Stimulated activated CD4-positive, alpha-beta T cell treated with anti-CD3 and anti-CD28 coated beads, TNF-alpha, amount 100 ng/mL, for 1 hour (primary cell): Measurements from ENCODE around the gene ENOX2.

Source experiments
- DNase-seq, 3 donors: peaks; one replicate each; pipeline ENCODE4 v3.0.0-alpha.2; 2020; ENCODE audit warnings: low read depth in 3 of 3, low spot score in 1 of 3

Gene ENOX2

DNA sequence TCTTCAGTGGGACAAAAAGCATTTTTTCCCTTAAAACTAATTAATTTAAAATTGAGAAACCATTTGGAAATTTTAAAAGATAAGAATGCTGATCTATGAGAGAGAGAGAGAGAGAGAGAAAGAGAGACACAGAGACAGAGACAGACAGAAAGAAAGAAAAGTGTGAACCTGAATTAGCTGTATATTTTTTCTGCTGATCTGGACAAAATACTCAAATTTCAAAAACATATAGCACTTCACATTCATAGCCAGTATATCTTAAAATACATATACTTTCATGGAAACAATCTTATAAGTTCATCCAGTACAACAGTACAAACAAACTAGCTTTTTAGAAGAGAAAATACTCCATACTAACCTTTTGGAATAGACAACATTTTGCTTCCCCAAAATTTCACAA, 18.4 kb downstream of the ENOX2 start:
- DNase-seq, result no peak

DNA sequence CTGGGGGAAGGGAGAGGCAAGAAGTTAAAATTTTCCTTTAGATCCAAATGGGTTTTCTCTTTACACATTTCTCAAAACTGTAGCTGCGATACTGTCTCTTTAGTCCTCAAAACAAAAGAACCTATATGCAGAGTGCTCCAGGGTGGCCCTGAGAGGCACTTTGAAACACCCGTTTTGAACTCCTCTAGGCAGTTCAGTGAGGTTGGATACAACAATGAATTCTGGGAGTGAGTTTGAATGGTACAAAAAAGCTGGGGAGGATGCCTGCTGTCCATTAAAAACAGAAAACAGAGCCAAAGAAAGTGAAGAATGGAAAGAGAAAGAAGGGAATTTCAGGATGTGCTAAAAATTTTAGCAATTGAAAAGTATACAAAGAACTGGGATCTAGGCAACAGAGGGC, 23.1 kb downstream of the ENOX2 start:
- no peak for DNase-seq

DNA sequence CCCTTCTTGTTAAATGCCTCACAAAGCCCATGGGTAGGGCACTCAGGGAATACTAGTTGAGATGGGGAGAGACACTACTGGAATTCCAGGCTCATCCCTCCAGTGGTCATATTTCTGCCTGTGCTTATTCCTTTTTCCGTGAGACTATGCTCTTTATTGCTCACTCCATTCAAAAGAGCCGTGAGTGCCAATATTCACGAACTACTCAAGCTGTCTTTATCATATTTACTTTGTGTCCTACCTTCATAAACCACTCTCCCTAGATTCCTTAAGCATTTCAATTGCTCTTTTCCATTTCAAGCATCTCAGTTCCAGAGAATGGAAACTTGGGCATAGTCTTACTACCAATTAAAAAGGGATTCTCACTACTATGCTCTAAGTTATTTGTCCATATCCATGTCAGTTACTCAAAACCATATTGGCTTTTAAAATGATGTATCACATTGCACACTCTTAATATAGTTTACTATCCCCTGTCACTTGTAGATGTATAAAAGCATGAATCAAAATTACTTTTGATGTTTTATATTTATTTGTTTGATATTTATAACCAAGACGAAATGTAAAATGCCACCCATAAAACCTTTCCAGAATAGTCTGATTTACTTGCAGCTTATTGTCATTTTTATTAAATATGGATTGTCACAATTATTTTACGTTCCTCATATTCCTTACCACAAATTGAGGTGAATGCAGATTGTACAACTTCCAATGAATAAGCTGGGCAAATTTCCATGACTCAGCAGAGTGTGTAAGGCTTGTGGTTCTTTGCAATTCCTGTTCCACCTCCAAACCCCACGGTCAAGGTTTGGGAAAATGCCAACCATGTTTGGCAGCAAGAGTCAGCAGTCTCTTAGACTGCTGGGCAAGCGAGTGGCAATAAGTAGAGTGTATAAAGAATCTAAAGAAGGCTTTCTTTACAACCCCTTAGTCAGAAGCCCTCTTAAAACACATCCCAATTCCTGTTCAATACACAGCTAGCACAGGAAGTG, 24.4 kb downstream of the ENOX2 start:
- no peak for DNase-seq

DNA sequence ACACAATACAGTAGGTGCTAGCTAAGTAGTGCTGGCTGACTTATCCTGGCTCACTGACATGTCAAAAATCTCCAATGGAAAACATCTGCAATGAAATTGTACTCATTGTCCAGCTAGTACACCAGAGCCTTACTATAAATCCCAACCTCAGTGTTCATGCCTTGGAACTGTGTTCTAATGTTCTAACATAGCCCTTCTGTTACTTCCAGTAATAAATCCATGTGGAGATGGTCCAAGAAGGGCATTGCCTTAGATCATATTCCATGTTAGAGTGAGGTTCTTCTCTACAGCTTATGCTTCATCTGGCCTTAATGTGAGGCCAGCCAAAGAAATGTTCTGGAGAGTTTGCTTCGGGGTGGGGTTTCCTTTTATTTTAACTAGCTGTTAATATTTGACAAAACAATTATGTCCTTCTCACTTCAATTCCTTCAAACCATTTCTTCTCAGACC, 25.1 kb downstream of the ENOX2 start:
- DNase-seq, result no peak

DNA sequence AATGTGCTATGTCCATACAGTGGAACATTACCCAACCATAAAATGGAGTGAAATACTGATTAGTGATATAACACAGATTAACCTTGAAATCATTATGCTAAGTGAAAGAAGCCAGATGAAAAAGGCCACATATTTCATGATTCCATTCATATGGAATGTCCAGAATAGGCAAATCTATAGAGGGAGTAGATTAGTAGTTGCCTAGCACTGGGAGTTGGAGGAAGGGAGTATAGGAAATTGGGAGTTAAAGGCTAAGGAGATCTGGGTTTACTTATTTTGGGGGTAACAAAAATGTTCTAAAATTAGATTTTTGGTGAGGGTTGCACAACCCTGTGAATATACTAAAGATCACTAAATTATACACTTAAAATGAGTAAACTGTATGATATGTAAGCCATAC, 26.8 kb downstream of the ENOX2 start:
- DNase-seq, result no peak

DNA sequence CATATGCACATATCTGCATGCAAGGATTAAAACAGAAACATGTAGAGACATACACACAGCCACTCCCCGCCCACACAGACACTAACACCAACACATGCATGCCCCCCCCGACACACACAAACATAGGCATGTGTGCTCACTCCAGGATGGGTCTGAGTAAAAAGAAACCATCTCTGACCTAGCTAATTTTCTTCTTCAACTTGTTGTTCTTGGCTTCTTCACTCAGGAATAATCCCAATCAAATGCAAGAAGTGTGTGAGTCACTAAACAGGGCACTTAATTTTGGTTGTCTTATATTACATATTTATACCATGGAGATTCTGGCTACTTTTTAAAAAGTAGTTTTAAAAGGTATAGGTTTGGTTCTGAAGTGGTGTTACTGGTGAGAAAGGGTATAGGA, 28.3 kb downstream of the ENOX2 start:
- DNase-seq, result no peak

DNA sequence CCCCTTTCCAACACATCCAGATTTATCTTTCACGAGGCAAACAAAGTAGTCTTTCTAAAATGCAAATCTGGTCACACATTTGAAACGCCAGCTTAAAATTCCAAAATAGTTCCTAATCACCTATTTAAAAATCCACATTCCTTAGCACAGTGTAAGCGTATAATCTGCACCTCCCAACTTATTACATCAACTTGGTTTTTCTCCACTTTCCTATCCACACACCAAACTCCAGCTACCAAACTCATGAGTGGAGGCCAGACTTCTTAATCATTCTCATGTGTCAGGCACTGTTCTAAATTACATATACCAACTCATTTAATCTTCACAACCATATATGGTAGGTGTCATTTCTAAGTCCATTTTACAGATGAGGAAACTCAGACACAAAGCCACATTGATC, 33.8 kb downstream of the ENOX2 start:
- no peak for DNase-seq

DNA sequence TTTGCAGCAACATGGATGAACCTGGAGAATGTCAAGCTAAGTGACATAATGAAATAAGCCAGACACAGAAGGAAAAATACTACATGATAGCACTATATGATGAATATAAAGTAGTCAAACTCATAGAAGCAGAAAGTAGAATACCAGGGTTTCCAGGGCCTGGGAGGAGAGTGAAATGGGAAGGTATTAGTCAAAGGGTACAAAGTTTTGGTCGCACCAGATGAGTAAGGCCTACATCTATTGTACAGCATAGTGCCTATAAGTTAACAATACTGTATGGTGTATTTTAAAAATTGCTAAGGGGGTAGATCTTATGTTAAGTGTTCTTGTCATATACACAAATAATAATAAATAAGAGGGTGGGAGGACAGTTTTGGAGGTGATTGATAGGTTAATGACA, 41.5 kb downstream of the ENOX2 start:
- DNase-seq, result no peak

DNA sequence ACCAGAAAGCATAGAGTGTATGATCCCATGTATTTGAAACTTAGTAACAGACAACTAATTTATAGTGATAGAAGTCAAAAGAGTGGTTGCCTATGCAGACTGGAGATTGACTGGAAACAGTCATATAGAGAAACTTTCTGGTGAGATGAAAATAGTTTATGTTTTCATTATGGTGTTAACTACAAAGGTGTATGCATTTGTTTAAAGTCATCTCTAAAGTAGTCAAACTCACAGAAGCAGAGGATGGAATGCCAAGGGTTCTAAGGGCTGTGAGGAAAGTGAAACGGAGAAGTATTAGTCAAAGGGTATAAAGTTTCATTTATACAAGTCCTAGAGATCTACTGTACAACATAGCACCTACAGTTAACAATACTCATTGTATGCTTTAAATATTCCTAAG, 45.8 kb downstream of the ENOX2 start:
- DNase-seq, result no peak

DNA sequence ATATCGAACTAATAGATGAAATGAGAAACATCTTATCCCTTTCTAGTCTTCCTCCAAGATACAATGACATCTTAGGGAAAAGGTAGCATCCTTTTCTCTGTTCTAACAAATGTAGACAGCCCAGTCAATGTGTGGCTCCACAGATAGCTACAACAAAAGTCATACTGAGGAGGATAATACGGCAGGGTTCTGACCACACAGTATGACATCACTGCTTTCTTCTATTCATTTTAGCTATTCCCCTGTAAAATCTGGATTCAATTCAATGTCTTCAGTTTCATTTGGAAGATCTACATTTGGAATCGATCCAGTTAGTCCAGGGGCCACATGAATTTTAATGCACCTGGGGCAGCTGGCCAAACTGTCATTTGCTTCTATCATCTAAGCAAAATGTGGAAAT, 51.4 kb downstream of the ENOX2 start:
- DNase-seq, result no peak

DNA sequence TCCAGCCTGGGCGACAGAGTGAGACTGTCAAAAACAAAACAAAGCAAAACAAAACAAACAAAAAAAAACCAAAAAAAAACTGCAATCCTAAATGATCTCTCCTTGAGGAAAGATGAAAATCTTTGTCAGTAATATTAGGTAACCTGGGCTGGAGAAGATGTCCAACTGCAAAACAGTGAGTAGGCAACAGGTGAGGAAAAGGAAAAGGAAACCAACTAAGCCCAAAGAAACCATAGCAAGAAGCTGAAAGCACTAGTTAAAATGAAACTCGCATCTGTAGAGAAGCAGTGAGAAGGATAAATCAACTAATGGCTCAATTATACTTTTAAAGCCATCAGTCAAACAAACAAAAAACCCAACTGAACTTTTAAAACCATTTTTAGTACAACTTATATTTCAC, 54.2 kb downstream of the ENOX2 start:
- no peak for DNase-seq

DNA sequence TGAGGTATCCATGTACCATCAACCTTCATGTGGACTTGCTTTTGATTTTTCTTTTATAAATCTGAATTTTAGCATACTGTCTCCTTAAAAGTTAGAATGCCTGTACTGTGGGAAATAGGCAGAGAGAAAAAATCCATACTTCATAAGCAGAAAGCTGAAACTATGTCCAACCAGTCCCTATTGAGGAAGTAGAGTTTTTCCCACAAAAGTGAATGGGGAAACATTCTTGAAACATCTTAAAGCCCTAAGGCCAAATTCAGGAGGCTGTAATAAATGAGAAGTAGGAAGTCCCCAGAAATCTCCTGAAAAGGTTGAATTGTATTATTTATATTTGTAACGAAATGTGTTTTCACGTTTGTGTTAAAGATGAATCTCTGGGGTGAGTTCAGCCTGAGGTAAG, 56.3 kb downstream of the ENOX2 start:
- no peak for DNase-seq

DNA sequence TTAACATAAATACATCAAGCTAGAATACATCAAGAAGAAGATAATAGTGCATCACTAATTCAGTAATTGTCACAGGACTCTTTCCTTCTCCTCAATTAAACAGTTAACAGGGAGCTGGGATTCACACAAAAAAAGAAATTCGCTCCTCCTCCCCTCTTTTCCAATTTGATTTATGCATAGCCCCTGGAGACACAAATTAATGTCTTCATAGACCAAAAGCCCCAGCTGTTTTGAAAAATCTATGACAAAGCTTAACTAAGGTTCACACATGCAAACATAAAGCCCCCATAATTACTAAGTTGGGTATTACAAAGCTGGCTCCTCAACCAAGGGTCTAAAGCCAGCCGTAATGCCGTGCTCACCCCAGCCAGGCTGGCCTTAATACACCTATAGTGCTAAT, 61.2 kb downstream of the ENOX2 start:
- no peak for DNase-seq

DNA sequence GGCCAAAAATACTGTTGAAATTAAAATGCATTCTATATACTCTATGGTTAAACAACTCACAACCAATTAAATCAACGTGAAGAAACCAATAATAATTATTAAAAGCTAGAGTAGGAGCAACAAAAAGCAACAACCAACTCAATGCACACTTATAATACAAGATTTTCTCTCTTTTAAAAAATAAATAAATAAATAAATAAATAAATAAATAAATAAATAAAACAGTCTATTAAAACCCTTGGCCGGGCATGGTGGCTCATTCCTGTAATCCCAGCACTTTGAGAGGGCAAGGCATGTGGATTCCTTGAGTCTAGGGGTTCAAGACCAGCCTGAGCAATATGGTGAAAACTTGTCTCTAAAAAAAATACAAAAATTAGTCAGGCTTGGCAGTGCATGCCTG, 62.7 kb downstream of the ENOX2 start:
- DNase-seq, result no peak

DNA sequence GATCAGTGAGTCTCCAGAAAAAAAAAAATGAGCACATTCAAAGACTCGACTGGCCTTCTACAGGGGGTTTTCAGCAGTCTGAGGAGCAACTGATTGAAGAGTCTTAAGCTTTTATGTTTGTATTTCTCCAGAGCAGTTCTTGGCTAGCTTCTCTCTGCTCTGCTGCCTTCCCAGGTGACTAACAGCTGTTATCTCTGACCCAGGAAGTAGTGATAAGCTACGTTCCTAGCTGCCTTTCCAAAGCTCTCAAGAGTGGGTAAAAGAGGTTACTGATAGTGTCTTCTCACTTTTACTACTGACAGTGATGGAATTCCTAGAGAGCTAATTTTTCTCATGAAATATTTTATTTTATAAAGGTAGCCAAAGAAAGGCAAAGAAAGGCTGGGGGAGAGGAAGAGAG, 66.6 kb downstream of the ENOX2 start:
- no peak for DNase-seq

DNA sequence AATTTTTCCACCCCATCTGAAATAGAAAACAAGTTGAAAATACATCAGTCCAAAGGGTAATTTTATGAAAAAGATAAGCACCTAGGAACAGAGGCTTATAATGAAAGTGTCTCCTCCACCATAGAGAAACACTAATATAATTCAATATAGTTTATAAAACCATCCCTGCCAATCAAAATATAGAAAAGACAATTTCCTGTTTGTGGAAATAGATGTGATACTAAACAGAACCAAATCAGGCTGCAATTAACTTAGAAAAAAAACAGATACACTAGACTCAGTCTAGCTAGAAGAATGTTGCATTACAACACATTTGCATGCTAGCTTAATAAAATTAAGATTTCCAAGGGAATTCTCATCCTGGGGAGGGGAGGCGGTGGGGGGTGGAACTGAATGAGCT, 68.2 kb downstream of the ENOX2 start:
- no peak for DNase-seq

DNA sequence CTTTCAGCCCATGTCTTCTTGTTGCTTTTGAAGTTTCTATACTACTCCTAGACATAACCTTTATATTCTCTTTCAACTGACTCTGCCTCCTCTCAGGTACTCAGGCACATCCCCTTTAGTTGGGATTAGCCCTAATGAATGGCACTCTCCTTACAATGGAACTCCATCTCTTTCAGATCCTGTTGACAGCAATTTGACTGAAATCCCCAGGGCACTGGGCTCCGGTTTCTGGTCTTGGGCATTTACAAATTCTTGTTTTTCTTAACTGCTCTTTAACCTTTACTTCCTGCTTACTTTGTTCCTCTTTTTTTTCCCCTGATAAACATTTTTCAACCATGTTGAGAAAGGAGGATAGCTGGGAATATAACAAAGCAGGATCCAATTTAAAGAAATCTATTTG, 68.9 kb downstream of the ENOX2 start:
- DNase-seq, result no peak

DNA sequence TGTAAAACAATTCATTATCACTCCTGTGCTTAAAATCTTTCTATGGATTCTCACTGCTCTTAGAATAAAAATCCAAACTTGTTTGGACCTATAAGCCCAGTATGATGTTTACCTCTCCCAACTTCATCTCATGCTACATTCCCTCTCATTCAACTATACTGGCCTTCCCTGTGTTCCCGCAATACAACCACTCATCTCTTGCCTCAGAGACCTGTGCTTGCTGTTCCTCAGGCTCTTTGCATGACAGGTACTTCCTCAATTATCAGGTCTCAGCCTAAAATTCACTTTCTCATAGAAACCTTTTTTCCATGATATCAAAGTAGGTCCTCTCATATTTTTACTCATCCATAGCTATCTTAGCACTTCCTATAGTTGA, 71.7 kb downstream of the ENOX2 start:
- DNase-seq, result no peak

DNA sequence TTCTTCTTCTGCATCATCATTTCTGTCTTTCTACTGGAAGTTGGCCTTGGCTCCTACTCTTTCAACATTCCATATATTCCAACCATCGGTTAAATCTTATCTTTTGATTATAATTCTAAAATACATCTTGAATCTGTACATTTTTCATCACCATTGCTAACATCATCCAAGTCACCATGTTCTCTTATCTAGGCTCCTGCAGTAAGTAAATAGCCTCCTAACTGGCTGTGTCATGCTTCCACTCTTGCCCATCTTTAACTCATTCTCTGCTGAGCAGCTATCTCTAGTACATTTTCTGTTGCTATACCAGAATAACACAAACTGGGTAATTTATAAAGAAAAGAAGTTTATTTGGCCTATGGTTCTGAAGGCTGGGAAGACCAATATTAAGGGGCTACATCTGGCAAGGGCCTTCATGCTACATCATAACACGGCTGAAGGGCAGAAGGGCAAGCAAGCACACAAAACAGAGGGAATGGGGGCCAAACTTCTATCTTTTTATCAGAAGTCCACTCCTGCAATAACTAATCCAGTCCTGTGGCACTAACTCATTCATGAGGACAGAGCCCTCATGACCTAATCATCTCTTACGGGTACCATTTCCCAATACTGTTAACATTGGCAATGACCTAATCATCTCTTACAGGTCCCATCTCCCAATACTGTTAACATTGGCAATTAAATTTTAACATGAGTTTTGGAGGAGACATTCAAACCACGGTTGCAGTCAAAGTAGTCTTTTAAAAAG, 72.2 kb downstream of the ENOX2 start:
- no peak for DNase-seq

DNA sequence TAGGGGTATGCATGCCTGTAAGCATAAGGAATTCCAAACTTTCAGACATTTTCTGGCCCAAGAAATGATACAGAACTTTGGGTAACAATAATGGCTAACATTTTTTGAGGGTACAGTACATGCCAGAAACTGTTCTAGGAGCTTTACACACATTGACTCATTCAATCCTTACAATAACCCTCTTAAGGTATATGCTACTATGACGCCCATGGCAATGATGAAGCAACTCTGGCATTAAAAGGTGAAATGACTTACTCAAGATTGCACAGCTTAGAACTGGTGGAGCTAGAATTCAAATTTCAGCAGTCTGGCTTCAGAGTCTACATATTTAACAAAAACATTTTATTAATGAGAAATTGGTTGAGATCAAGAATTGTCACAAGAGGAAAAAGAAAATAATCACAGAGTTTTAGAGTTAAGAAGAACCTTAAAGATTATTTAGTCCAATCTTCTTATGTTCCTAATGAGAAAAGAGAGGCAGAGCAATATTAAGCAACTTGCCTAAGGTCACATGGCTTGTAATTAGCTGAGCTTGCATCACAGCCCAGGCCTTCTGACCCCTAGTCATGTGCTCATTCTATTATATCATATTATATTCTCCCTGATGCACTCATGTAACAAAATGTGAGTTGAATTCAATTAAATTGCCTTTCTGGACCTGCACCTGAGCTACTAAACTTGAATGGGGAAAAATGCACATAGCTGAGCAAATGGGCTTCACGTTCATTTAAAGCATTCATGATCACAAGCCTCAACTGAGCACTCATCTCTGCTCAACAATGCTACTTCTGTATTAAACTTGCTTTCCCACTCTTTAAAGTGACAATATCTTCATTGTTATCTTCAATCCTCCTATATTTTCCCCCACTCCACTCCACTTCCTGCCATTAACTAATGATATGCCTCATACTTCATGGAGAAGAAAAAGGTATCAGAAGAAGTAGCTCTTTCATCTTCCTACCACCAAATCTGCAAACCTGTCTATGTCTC, 73.2 kb downstream of the ENOX2 start:
- no peak for DNase-seq

DNA sequence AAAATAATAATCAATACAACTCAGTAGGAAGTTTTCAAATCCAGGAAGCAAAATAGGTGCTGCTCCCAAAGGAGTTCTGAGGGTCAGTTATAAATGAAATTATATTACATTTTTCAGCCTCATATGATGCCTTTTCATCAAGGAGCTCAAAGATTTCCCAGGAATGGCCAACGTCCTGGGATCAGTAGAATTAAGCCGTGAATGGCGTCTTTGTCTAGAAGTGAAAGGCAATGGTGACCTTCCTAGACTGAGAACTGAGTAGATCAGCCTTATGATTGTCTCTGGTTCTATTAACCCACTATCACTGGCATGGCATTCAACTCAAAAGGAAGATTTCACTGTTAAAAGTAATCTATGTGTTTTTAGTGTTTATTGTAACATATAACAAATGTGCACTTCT, 74.4 kb downstream of the ENOX2 start:
- no peak for DNase-seq
